Skeletal muscle cell (primary cell): ENCODE data around the gene C20orf96.
A peak's percentile ranks its signal among the peaks of the same experiment; 100 is the strongest.

Experiments used
- DNase-seq: peaks from one replicate; pipeline ENCODE4 v3.0.0-alpha.2; 2010; ENCODE audit warnings: low read depth
- H3K4me3 ChIP-seq: 2 replicates; pipeline ENCODE4 v1.5.1; 2011; ENCODE audit warnings: low read depth, mild to moderate bottlenecking, control low read depth, low read length, moderate library complexity

The C20orf96 gene

GRCh38 chr20:288956-289692 is 1.4 kb downstream of the C20orf96 start:
- peak overlapping the region; percentile 87 for H3K4me3 ChIP-seq
- DNase-seq = no peak

- no peak overlapping the region for H3K4me3 ChIP-seq
- DNase-seq = no peak
These were observed 4.0 kb downstream of the C20orf96 start for GRCh38 chr20:286508-286907.

DNA sequence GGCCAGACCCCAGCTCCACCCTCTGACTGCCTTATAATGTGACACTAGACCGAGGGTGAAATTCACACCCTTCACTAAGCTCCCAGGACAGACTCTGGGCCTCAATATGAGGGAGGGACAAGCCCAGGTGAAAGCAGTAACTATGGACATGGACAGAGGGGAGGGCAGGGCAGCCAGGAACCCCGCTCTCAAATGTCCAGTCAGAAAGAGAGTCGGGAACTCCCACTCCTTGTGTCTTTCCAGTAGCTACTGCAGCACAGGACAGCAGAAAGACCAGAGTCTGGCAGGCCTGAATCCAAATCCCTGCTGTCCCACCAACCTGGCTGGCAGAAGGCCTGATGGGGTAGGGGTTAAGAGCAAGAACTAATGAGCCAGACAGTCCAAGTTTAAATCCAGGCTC is 6.4 kb downstream of the C20orf96 start:
- no peak for DNase-seq
- H3K4me3 ChIP-seq = no peak overlapping the region

GRCh38 chr20:278607-279571 is 11.7 kb downstream of the C20orf96 start:
- no peak overlapping the region for H3K4me3 ChIP-seq

DNA sequence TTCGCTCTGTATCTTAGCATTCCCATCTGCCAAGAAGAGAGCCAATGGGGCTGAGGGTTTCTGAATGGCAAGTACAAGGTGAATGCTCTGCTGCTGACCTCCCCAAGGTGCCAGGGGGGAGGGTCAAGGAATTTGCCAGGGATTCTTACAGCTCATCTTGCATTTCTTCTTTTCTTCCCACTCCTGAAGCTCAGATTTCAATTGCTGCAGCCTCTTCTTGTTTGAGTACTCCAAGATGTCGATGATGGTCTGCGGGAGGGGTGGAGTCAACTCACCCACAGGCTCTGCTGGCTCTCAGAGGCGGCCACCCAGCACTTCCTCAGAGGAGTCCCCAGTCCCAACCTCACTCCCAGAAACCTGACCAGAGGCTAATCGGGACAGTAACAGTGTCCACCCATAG is 12.4 kb downstream of the C20orf96 start:
- H3K4me3 ChIP-seq = no peak overlapping the region
- DNase-seq = no peak

More at GRCh38 chr20:278607-279571, 11.7 kb downstream of the C20orf96 start:
- DNase-seq = no peak

- no peak overlapping the region for H3K4me3 ChIP-seq
These were observed 13.1 kb downstream of the C20orf96 start for GRCh38 chr20:277496-277781.

DNA sequence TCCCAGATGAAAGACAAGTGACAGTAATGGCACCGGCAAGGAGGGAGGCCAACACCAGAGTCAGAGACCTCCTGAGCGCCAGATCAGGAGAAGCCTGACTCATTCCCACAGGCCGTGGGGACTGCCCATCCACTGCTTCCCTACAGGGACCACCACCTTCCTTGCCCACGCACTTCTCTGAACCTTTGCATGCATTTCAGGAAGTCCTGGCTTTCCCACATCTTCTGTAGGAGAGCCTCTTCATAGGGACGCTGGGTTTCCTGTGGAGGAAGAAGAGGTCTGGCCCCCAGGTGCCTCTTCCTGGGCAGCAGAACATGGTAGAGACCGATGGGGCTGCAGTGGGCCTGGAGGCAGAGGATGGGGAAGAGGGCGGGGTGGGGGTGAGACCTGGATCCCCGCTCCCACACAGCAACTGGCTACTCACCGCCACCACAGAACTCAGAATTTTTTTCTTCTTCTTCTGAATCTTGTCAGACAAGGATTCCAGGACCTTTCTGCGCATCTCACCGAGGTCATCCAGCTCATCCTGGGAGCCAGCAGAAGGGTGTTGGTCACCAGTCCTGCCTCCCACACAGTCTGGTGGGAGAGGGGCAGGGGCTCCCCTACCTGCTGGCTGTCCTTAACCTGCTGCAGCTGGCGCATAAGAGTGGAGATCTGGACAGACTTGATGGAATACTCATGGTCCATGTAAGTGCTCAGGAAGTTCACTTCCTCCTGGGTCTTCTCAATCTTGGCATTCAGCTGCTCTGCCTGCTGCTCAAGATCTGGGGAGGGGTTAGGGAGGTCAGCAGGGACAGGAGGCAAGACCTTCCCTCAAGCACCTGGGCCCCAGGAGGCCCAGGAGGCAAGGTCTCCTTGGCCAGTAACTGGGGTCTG is 13.7 kb downstream of the C20orf96 start:
- H3K4me3 ChIP-seq = no peak overlapping the region
- no peak for DNase-seq

More at GRCh38 chr20:277496-277781, 13.1 kb downstream of the C20orf96 start:
- DNase-seq = no peak

DNA sequence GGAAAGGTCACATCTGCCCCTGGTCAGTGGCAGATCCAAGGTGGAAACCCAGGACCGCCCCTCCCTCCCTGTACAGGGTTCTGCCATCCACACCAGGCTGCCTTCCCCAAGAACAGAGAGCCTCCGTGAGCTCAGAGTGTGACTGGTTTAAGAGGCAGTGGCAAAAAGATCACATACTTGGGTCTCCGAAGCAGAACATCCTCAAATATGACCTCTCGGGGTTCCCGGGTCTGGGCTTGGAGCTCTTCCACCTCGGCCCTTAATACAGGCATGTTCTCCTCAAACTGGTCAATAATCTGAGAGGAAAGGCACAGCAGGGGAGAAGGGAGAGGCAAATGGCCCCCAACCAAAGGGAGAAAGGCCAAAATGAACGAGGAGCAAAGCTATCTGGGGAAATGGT is 14.8 kb downstream of the C20orf96 start:
- no peak for DNase-seq
- H3K4me3 ChIP-seq = no peak overlapping the region

GRCh38 chr20:273884-274283 is 16.7 kb downstream of the C20orf96 start:
- H3K4me3 ChIP-seq = no peak overlapping the region
- DNase-seq = no peak

DNA sequence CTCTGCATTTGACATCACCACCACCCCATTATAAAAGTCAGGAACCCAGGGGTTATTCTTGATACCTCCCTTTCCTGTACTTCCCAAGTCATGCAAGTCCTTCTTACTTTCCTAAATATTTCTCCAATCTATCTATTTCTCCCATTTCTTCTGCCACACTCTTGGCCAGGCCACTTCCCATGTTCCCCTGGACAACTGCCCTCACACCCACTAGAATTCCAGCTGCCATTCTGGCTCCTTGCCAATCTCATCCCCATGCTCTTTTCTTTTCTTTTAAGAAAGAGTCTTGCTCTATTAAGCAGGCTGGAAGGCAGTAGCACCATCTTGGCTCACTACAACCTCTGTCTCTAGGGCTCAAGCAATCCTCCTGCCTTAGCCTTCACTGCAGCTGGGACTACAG is 17.8 kb downstream of the C20orf96 start:
- DNase-seq = no peak
- H3K4me3 ChIP-seq = no peak overlapping the region

GRCh38 chr20:271528-271927 is 19.0 kb downstream of the C20orf96 start:
- H3K4me3 ChIP-seq = no peak overlapping the region
- no peak for DNase-seq

GRCh38 chr20:271069-271468 is 19.5 kb downstream of the C20orf96 start:
- no peak overlapping the region for H3K4me3 ChIP-seq
- DNase-seq = no peak

- H3K4me3 ChIP-seq = no peak overlapping the region
- no peak for DNase-seq
These were observed 20.0 kb downstream of the C20orf96 start for GRCh38 chr20:270517-270916.

GRCh38 chr20:266596-267562 is 23.7 kb downstream of the C20orf96 start:
- peak overlapping the region; percentile 58 for H3K4me3 ChIP-seq
- DNase-seq = no peak

DNA sequence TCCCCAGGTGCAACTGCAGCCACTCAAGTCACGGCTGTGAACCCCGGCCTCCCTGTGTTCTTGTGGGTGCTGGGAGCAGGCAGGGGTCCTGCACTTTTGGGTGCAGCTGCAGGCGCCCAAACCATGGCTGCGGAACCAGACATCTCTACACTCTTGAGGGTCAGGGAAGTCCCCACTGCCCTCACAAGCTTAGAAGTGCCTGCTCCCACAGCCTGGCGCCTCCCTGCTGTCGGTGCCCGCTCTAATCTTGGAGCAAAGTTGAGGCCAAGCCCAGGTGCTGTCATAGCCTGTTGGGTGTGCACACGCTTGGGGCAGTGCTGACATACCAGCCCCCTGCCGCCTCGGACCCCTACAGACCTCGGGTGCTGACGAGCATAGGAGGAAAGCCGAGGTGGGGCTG is 26.8 kb downstream of the C20orf96 start:
- no peak overlapping the region for H3K4me3 ChIP-seq
- no peak for DNase-seq

GRCh38 chr20:259981-260380 is 30.6 kb downstream of the C20orf96 start:
- H3K4me3 ChIP-seq = no peak overlapping the region
- DNase-seq = no peak

DNA sequence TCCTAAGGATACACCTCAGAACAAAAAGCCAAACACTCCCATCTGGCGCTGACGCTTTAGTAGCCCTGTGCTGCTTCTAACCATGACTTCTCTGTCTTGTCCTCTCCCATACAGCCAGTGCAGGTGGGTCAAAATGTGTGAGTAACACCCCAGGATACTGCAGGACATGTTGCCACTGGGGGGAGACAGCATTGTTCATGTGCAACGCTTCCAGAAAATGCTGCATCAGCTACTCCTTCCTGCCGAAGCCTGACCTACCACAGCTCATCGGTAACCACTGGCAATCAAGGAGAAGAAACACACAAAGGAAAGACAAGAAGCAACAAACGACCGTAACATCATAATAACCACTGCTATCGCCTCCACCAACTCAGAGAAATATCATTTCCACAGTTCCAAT is 31.6 kb downstream of the C20orf96 start:
- no peak overlapping the region for H3K4me3 ChIP-seq
- no peak for DNase-seq

- H3K4me3 ChIP-seq = no peak overlapping the region
- DNase-seq = no peak
These were observed 32.2 kb downstream of the C20orf96 start for GRCh38 chr20:258269-258858.
